Lower leg skin (tissue), 3 donors: ENCODE measurements around the gene ANO2.

Source experiments
- CTCF ChIP-seq, 3 donors: fragments of 450-650 bp; IDR thresholded peaks; one replicate each; pipeline ENCODE4 v1.5.1; 2016; ENCODE audit warnings: antibody characterized with exemption in 3 of 3, mild to moderate bottlenecking in 3 of 3, moderate library complexity in 2 of 3
- POLR2A ChIP-seq, 2 donors: fragments of 450-650 bp; IDR thresholded peaks; one replicate each; pipeline ENCODE4 v1.6.1; 2016 to 2017; ENCODE audit warnings: antibody characterized with exemption in 2 of 2, mild to moderate bottlenecking in 1 of 2, moderate library complexity in 1 of 2

GRCh38 chr12:5963515-5963914 is 18.5 kb upstream of the ANO2 start:
- TF ChIP-seq CTCF (IDR thresholded peaks at IDR 0.05) (no peak), POLR2A (IDR thresholded peaks at IDR 0.05) (no peak)
